ENCODE data around the gene PDE6A. TPM values are rescaled to one million over a fixed set of nuclear protein-coding genes. Genes with fewer than 3 reads are reported as not detected.

PDE6A gene
- total RNA-seq, 4 donors from 2014 or later = 0.04 to 3.8 (median 2.2) TPM

DNA sequence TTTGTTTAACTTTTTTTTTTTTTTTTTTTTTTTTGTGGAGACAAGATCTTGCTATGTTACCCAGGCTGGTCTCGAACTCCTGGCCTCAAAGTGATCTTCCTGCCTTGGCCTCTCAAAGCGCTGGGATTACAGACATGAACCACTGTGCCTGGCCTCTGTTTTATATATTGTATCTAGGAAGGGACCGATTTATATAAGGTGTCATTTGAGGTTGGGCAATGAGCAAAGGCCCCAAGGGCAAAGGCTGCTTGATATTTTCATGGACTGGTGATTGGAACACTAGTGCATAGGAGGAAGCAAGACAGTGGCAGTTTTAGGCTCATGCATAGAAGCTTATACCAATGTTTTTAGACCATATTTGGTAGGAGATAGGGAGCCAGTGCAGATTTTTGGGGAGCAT lies 19.1 kb upstream of the PDE6A start:
- intact Hi-C loops (cut with DNase I) = loop anchor here (5.0 kb wide), 1 partner anchor 126 kb away; no protein-coding TSS in a partner anchor
- Histone ChIP-seq H3K27me3 (no peaks in the 10 kb centered on the region), H3K9me3 (no peaks in the 10 kb centered on the region), H3K4me3 (no peak overlapping the region), H3K4me1 (peaks cover 13 to 44% (median 22%) of the 10 kb centered on the region in 3 donors), H3K36me3 (peaks cover 0 to 6% (median 0%) of the 10 kb centered on the region in 3 donors), H3K27ac (no peak overlapping the region)
- WGBS, 2 donors = 95% methylated on average over 3 of the region's 3 CpGs; no CpG with 5 or more reads in 1 of the 2 donors
- no peak for DNase-seq
- TF ChIP-seq, protein P1, sequence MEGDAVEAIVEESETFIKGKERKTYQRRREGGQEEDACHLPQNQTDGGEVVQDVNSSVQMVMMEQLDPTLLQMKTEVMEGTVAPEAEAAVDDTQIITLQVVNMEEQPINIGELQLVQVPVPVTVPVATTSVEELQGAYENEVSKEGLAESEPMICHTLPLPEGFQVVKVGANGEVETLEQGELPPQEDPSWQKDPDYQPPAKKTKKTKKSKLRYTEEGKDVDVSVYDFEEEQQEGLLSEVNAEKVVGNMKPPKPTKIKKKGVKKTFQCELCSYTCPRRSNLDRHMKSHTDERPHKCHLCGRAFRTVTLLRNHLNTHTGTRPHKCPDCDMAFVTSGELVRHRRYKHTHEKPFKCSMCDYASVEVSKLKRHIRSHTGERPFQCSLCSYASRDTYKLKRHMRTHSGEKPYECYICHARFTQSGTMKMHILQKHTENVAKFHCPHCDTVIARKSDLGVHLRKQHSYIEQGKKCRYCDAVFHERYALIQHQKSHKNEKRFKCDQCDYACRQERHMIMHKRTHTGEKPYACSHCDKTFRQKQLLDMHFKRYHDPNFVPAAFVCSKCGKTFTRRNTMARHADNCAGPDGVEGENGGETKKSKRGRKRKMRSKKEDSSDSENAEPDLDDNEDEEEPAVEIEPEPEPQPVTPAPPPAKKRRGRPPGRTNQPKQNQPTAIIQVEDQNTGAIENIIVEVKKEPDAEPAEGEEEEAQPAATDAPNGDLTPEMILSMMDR (IDR thresholded peaks at IDR 0.05) = no peak
- TF ChIP-seq POLR2A (IDR thresholded peaks at IDR 0.05) = no peak

DNA sequence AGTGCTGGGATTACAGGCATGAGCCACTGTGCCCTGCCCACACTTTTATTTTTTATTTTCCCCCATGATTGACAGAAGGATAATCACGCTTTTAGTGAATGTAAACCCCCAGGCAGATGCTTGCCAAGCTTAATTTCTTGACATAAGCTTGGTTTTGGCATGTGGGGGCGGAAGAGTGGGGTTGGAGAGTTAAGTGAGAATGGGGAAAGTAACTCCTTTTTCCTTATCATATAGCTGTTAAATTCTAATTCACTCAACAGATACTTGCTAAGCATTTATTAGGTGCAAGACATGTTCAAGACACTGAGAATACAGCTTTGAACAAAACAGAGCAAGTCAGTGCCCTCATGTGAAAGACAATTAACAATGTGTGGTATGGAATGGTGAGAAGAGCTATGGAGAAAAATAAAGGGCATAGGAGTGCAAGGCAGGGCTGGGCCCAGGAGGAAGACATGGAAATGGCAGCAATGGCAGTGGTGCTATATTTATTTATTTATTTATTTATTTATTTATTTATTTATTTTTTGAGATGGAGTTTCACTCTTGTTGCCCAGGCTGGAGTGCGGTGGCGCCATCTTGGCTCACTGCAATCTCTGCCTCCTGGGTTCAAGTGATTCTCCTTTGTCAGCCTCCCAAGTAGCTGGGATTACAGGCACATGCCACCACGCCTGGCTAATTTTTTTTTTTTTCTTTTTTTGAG lies 18.2 kb upstream of the PDE6A start:
- Histone ChIP-seq H3K27me3 (no peaks in the 10 kb centered on the region), H3K36me3 (peaks cover 0 to 6% (median 0%) of the 10 kb centered on the region in 3 donors), H3K4me1 (peaks cover 13 to 44% (median 22%) of the 10 kb centered on the region in 3 donors), H3K27ac (no peak overlapping the region), H3K9me3 (no peaks in the 10 kb centered on the region), H3K4me3 (peak overlapping the region in 1 of 4 donors; percentile 92)
- WGBS, 2 donors = 89 to 94% methylated on average over 5 of the region's 5 CpGs
- no peak for DNase-seq
- TF ChIP-seq, protein P1 (IDR thresholded peaks at IDR 0.05) = no peak
- no peak for TF ChIP-seq POLR2A (IDR thresholded peaks at IDR 0.05)
- intact Hi-C loops (cut with DNase I) = loop anchor here (5.0 kb wide), 1 partner anchor 125 kb away; no protein-coding TSS in a partner anchor

DNA sequence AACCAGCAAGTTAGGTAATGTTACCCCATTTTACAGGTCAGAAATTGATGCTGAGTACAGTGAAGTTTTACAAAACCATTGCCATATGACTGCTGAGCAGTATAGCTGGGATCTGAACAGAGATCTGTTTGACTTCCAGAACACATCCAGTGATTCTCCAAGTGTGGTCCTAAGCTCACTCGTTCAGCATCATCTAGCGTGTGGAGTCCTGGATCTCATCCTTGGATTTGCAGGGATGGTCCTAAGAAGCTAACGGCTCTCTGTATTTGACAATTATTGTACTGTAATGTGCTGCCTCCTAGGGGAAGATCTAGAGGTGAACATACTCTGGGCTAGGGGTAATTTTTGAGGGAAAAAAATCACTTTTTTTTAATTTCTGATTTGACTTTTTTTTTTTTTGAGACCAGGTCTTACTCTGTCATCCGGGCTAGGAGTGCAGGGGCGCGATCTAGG lies 17.4 kb upstream of the PDE6A start:
- H3K4me3 ChIP-seq = peak overlapping the region; percentile 67 to 96 (median 90)
- no peaks in the 10 kb centered on the region for H3K27me3 ChIP-seq
- H3K36me3 ChIP-seq = peaks cover 0 to 6% (median 0%) of the 10 kb centered on the region in 3 donors
- peaks cover 13 to 44% (median 22%) of the 10 kb centered on the region in 3 donors for H3K4me1 ChIP-seq
- TF ChIP-seq POLR2A (IDR thresholded peaks at IDR 0.05) = no peak
- TF ChIP-seq, protein P1 (IDR thresholded peaks at IDR 0.05) = peak in 5 of 6 experiments; percentile 15 to 61 (median 48)
- no peaks in the 10 kb centered on the region for H3K9me3 ChIP-seq
- H3K27ac ChIP-seq = peak overlapping the region in 2 of 4 donors; percentile 95 to 98
- WGBS, 2 donors = 57 to 59% methylated on average over 6 of the region's 6 CpGs
- DNase-seq = no peak
- intact Hi-C loops (cut with DNase I) = loop anchor here (5.0 kb wide), 1 partner anchor 125 kb away; no protein-coding TSS in a partner anchor

DNA sequence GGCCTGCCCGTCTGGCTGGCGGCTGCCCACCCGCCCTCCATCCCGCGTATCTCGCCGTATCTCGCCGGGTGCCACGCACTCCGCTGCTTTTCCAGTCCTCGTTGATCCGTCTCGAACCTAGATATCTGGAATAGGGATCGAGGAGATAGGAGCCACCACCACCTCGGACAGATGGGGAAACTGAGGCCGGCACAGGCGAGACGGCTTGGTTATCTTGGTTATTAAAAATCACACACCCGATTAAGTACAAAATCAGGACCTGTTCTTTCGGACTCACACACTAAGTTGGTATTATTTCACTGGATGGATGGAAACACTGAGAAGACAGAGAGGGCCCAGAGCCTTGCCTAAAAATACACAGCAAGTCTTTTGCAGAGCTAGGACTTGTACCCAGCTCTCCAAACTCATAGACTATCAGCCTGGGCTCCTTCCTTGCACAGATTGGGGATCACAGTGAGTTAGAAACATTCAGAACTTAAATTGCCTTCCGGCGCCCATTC lies 16.6 kb upstream of the PDE6A start:
- TF ChIP-seq, protein P1 (IDR thresholded peaks at IDR 0.05) = no peak
- no peak for TF ChIP-seq POLR2A (IDR thresholded peaks at IDR 0.05)
- Histone ChIP-seq H3K27ac (peak overlapping the region; percentile 85 to 98 (median 94)), H3K27me3 (no peaks in the 10 kb centered on the region), H3K4me1 (peaks cover 13 to 44% (median 22%) of the 10 kb centered on the region in 3 donors), H3K9me3 (no peaks in the 10 kb centered on the region), H3K4me3 (peak overlapping the region; percentile 67 to 96 (median 90)), H3K36me3 (peaks cover 0 to 6% (median 0%) of the 10 kb centered on the region in 3 donors)
- WGBS, 2 donors = 18 to 37% methylated on average over 8 to 16 of the region's 23 CpGs
- no peak for DNase-seq
- intact Hi-C loops (cut with DNase I) = loop anchor here (5.0 kb wide), 1 partner anchor 124 kb away; no protein-coding TSS in a partner anchor
